Amygdala (tissue), 56 donors: ENCODE data around the gene PCARE.
A peak's percentile ranks its signal among the peaks of the same experiment; 100 is the strongest.
"Not testable (repeated sequence)": the region's sequence is repeated elsewhere in the genome, so short reads cannot be mapped to it uniquely, and the experiment has no call there.

Experiments
- DNase-seq, 56 donors: peaks; one replicate each; lab custom pipeline; 2025; lab: John Stamatoyannopoulos, UW

The PCARE gene

DNA sequence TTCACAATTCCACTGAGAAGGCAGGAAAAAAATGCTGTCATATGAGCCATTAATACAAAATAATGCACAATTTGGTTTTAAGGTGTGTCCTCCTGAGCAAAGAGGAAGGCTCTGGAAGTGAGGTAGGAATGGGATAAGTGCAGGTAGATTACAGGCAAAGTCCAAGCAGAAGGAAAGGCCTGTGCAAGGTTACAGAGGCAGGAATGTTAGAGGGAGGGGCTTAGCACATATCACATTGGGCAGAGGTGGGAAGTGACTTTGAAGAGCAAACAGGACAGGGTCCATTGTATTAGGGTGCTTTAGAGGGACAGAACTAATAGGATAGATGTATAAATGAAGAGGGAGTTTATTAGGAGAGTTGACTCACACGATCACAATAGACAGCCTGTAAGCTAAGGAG lies 26.2 kb upstream of the PCARE start:
- no peak for DNase-seq

DNA sequence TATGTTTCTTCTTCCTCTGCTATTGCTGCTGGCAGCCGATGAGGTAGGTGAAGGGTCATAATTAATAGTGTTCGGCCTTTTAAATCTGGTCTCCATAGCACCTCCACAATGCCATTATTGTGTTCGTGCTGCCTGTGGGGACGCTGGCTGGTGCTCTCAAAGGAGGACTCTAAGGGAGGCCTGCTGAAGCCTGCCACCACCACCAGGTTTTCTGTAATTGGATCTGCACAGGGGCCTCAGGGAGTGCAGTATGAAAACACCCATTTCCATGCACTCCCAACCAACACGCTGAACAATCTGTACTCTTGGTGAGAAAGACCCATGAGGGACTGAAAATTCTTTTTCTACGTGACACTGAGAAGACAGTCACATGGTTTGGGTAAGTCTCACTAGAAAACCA lies 23.2 kb upstream of the PCARE start:
- no peak for DNase-seq

DNA sequence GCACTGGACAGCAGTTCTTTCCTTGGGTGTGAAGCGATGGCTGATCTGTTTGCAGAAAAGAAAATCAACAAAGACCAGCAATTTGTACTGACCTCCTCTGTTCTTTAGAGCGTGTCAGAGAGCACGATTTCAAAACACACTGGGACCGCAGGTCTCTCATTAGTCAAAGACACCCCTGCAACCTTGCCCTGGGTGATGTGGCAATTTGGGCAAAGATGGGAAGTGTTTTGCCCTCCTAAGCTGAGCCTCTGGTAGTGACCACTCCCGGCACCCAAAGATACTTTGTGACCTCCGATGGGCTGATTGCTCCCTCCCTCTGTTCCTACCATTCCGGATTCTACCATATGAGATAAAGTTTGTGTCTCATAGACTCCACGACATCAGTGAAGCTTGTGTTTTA lies 22.6 kb upstream of the PCARE start:
- no peak for DNase-seq

DNA sequence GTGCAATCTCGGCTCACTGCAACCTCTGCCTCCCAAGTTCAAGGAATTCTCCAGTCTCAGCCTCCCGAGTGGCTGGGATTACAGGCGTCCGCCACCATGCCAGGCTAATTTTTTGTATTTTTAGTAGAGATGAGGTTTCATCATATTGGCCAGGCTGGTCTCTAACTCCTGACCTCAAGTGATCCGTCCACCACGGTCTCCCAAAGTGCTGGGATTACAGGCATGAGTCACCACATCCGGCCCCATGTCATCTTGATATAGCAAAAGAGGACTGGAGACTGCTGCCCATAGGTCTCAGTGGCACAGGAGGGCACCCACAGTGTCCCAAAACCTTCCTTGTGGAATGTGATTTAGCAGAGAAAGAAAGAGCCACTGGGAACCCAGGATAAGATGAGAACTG lies 16.0 kb upstream of the PCARE start:
- not testable (repeated sequence) for DNase-seq

- DNase-seq = no peak
Measured at GRCh38 chr2:29084554-29084953, 10.2 kb upstream of the PCARE start.

- DNase-seq = no peak
Measured at GRCh38 chr2:29082804-29083495, 8.6 kb upstream of the PCARE start.

DNA sequence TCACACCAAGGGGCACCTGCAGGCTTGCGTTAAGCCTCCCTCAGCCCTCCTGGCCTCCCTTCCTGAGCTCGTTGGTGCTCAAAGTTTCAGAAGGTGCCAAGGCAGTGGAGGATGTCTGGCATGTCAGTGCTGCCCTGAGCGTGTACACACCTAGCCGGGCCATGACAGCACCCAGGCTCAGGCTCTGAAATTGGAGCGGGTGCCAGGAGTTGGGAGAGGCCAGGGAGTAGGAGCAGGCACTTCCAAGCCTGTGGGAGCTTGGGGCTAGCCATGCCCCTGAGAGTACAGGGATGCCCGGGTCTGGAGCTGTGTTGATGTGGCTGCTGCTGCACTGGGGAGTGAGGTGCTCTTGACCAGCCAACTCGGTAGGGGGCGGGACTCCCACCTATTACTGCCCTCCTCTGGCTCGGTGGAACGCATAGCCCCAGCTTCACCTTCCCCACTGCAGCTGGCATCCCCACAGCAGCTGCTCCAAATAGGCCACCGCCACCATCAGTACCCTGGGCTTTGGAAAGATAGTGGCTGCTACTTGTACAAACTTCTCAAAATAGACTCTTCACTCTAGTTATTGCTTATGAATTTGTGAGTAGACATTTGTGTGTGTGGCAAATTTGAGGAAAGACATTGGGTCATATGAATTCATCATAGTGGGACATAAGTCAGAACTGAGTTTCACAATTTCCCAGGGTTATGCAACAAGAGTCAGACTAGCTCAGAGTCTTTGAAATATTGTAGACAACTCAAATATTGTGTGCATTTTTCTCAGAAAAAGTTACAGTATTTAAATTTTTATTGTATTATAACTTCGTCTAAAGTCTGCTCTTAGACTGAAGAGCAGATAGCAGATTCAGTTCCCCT lies 6.8 kb upstream of the PCARE start:
- no peak for DNase-seq

DNA sequence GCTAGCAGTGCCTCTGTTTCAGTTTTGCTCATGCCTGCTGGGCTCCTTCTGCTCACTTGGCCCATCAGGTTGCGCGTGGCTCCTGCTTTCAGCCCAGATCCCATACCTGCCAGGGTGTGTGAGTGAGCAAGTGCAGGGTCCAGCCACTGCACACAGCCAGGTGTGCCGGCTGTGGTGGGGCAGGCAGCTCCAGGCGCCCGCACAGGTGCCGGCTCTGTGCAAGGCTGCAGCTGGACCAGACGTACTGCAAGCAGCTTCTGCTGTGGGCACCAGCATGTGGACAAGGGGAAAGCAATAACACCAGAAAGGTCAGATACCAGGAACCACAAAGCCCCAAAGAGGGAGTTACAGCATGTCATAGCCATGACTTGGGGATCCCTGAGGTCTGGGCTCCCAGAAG lies 5.6 kb upstream of the PCARE start:
- DNase-seq = no peak

DNA sequence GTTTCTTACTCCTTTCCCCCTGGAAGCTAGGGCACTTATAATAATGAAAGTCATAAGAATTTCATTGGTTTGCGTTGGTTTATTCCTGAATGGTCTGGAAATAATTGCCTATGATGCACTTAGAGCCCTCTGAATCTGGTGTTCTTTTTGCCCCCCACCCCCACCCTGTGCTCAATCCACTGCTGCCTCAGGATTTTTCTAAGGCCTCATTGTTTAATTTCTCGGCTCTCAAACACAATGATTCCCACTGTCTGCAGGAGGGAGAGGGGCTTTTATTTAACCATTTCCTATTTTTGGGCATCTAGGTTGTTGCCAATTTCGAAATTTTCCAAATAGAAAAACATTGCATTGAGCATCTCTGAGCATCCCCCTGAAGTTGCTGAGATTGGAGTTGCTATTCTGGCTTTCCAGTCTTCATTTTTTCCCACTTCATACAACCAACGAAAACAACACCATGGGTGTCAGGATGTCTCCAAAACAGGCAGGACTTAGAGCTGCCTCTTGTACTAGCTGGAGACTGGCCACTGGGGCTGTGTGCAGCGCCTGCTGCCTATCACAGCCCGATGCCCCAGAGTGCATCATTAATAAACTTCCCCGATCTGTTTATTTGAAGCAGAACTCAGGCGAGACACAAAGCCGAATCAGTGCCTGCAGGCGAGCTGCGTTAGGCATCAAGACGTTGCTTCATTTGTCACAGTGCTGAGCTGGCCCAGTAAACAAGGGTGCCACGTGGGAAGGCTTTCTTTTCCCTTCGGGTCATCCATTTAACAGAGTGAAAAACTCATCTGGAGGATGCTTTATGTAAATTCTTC lies 1.8 kb upstream of the PCARE start:
- peak in 54 of 56 donors; percentile 10 to 89 (median 69) for DNase-seq

DNA sequence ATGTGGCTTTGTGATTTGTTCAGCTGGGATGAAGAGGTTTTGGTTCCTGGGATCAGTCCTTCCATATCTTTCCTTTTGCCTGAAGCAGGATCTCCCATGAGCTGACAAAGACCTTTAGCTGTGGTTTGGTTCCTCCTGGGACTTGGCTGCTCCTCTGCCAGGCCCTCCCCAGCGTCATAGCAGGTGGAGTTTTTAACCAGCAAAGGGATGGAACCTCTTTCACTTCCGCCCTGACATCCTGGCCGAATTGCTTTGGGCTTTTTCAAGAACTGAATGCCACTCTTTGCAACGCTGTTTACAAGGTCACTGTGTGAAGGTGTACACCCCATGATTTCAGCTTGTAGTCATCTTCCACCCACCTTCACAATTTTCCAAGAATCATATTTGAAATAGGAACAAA lies 390 bp downstream of the PCARE start:
- DNase-seq = no peak

DNA sequence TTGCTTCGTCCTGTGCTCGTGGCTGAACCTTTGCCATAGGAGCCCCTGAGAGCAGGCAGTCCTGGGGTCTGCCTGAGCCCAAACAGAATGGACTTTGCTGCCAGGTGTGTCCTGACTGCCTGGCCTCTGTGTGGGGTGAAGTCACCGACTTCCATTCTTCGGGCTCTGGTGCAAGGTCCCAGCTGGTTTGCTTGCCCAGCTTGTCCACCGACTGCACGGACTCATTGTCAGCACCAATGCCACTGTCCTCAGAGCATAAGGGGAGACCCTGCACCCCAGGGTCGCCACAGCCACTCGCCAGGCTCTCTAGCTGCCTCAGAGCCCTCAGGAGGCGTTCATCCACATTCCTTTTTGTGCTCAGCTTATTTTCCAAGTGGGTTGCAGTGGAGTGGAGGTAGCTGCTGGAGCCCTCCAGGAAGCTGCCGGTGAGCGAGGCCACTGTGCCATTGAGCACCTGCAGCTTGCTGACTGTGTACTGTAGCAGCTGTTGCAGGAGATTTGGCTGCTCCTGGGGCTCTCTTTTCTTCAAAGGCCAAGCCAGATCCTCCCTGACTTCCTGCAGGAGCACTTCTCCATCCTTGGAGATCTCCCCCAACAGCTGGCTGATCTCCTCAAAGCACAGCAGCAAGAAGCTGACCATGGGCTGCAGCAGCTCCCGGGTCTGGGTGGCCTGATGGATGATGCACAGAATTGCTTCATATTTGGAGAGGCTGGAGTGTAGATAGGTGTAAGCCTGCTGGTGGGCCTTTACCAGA lies 1.2 kb downstream of the PCARE start:
- no peak for DNase-seq

DNA sequence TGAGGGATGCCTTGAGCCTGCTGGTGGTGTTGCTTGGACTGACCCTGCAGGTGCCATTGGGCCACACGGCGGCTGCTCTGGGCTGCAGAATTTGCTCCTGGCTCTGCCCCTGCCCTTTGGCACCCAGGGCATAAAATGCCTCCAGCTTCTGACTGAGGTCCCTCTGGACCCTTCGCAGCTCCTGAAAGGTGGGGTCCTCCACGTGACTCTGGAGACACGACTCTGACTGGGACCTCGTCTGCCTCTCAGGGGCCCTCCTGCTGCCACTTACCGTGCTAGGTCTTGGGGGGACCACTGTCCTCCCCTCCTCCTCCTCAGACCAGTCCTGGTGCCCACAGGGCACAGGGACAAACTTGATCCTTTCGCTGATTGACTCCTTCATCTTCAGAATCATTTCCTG lies 2.1 kb downstream of the PCARE start:
- no peak for DNase-seq

- no peak for DNase-seq
Measured at GRCh38 chr2:29071032-29071975, 3.0 kb downstream of the PCARE start.

GRCh38 chr2:29070526-29070925 lies 3.8 kb downstream of the PCARE start:
- DNase-seq = no peak

GRCh38 chr2:29068513-29068912 lies 5.8 kb downstream of the PCARE start:
- no peak for DNase-seq

GRCh38 chr2:29066997-29067605 lies 7.2 kb downstream of the PCARE start:
- no peak for DNase-seq

DNA sequence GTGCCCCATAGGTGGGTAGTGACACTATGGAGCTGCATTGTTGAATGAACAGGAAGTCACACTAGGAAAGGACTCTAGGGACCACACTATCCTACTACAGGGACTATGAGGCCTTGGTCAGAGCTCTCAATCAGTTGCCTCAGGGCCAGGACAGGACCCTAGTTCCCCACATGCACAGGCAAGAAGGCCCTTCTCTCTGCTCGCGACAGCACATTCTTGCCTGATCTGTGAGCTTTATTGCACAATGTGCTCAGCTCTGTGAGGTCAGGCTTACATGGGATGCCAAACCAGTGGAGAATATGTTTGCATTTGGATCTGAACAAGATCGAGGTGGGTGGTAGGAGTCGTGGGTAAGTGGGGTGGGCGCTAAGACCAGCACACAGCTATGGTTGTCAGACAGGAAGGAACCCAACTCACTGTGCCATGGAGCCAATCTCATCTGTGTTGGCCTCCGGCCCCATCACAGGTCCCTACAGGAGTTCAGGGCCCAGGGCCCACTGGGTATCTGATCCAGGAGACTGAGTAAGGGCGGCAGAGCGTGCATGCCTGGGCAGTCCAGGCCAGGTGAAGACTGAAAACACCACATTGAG lies 8.0 kb downstream of the PCARE start:
- DNase-seq = no peak

DNA sequence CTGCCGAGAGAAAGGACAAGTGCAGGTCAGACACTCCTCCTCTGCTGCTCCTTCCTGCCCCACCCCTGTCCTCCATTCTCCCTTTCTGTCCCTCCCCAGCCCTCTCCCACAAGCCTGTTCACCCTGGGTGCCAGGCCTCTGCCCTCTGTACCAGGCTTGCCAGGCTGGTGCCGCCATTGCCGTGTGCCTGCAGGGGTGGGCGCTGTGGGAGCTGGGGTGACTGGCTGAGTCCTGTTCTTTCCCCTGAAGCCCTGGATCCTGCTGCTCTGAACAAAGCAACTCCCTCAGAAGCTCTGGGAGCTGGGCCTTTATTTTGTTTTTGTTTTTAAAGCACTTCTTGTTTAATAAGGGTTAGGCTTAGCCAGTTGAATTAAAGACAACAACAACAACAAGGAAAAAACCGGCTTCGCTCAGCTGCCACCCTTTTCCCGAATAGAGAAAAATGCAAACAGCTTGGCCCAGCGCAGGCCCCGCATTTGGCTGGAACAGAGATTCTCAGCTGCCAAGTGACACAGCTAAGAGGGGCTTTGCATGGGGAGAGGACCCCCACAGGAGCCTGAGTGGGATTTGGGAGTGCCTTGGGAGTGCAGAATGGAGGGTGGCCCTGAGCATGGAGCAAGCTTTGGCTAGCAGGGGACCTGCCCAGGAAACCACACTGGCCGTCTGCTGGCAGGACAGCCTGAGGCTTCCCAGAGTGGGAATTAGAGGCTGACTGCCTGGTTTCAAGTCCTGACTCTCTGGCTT lies 9.1 kb downstream of the PCARE start:
- DNase-seq = peak in 50 of 56 donors; percentile 7 to 83 (median 60)
